AG04450 (cell line): ENCODE data around the gene SMC2. TPM values are rescaled to one million over a fixed set of nuclear protein-coding genes. Genes with fewer than 3 reads are reported as not detected.

Source experiments
- CTCF ChIA-PET: fragments of 300-600, 350-600 bp; formaldehyde crosslinking; extraction: SDS; loops from one replicate; lab custom pipeline; 2022; ENCODE audit warnings: antibody characterized with exemption, inconsistent platforms; lab: Charles Lee
- POLR2A ChIA-PET: fragments of 350-600 bp; formaldehyde crosslinking; extraction: SDS; loops from one replicate; lab custom pipeline; 2021; ENCODE audit warnings: antibody characterized with exemption, inconsistent platforms; lab: Yijun Ruan, JAX
- DNase-seq: peaks from one replicate; pipeline ENCODE4 v3.0.0-alpha.2; 2011; ENCODE audit warnings: low read depth, low spot score
- H3K27ac ChIP-seq: one replicate; pipeline ENCODE4 v1.5.1; 2012; ENCODE audit warnings: low read depth, low read length, control low read depth
- H3K27me3 ChIP-seq: one replicate; pipeline ENCODE4 v1.6.0; 2012; ENCODE audit warnings: low read length; ENCODE audit not compliant: control insufficient read depth, insufficient read depth
- H3K4me3 ChIP-seq: 2 replicates; pipeline ENCODE4 v1.5.1; 2011; ENCODE audit warnings: mild to moderate bottlenecking, low read depth, low read length, control low read depth
- H3K9me3 ChIP-seq: 2 replicates; pipeline ENCODE4 v1.5.1; 2012; ENCODE audit warnings: low read length; ENCODE audit not compliant: control insufficient read depth, insufficient read depth
- CTCF ChIP-seq: IDR thresholded peaks from 2 replicates; pipeline ENCODE4 v1.5.1; 2011; ENCODE audit warnings: low read depth, low read length, control low read depth, inconsistent platforms
- polyA plus RNA-seq: library from polyadenylated mRNA; depleted of rRNA; stranded (reverse); fragments of >200 nt; gene quantifications from 2 replicates; pipeline ENCODE4 v1.2.3, GENCODE V29; 2011

Gene SMC2
- polyA plus RNA-seq, 1 experiment: 9.3 TPM

- no peak for TF ChIP-seq CTCF
- no peaks in the 10 kb centered on the region for H3K9me3 ChIP-seq
- ChIA-PET CTCF (no interaction called here), POLR2A (no interaction called here)
- H3K27ac ChIP-seq: no peak overlapping the region
- H3K27me3 ChIP-seq: no peaks in the 10 kb centered on the region
- H3K4me3 ChIP-seq: no peak overlapping the region
- DNase-seq: no peak
These were observed 5.7 kb upstream of the SMC2 start for GRCh38 chr9:104088416-104088815.

GRCh38 chr9:104090578-104090977 is 3.5 kb upstream of the SMC2 start:
- no peaks in the 10 kb centered on the region for H3K9me3 ChIP-seq
- no peak for DNase-seq
- POLR2A ChIA-PET: interaction anchor here (0.5 kb wide), 1 partner anchor 56 kb away, joined by 9 read pairs; no protein-coding TSS in a partner anchor
- H3K4me3 ChIP-seq: no peak overlapping the region
- no peak for TF ChIP-seq CTCF
- no peak overlapping the region for H3K27ac ChIP-seq
- H3K27me3 ChIP-seq: no peaks in the 10 kb centered on the region
- CTCF ChIA-PET: interaction anchor here (0.6 to 3.7 kb wide), 9 partner anchors 12 to 653 kb away, joined by 3 to 32 read pairs (median 4); no protein-coding TSS in a partner anchor

GRCh38 chr9:104091116-104091515 is 3.0 kb upstream of the SMC2 start:
- no peak for TF ChIP-seq CTCF
- Histone ChIP-seq H3K4me3 (no peak overlapping the region; the same call in 1 of the 2 replicates), H3K27ac (peak overlapping the region; percentile 0), H3K27me3 (no peaks in the 10 kb centered on the region), H3K9me3 (no peaks in the 10 kb centered on the region)
- ChIA-PET POLR2A (interaction anchor here (0.5 to 1.3 kb wide), 3 partner anchors 16 to 55 kb away, joined by 3 to 9 read pairs (median 3); no protein-coding TSS in a partner anchor), CTCF (interaction anchor here (0.6 to 3.7 kb wide), 12 partner anchors 9 to 652 kb away, joined by 3 to 32 read pairs (median 4); no protein-coding TSS in a partner anchor)
- no peak for DNase-seq

GRCh38 chr9:104091708-104092107 is 2.4 kb upstream of the SMC2 start:
- DNase-seq: peak; percentile 53
- Histone ChIP-seq H3K27me3 (no peaks in the 10 kb centered on the region), H3K9me3 (no peaks in the 10 kb centered on the region), H3K27ac (peak overlapping the region; percentile 0), H3K4me3 (no peak overlapping the region; the same call in 1 of the 2 replicates)
- POLR2A ChIA-PET: interaction anchor here (0.7 to 1.3 kb wide), 2 partner anchors 16 to 17 kb away, joined by 3 read pairs; no protein-coding TSS in a partner anchor
- TF ChIP-seq CTCF: peak; percentile 69
- CTCF ChIA-PET: interaction anchor here (0.6 to 3.7 kb wide), 11 partner anchors 9 to 66 kb away, joined by 3 to 32 read pairs (median 5); no protein-coding TSS in a partner anchor

- ChIA-PET CTCF (interaction anchor here (1.5 to 3.7 kb wide), 6 partner anchors 14 to 66 kb away, joined by 3 to 32 read pairs (median 8); no protein-coding TSS in a partner anchor), POLR2A (interaction anchor here (1.3 kb wide), 1 partner anchor 18 kb away, joined by 3 read pairs; no protein-coding TSS in a partner anchor)
- no peak for DNase-seq
- Histone ChIP-seq H3K27me3 (no peaks in the 10 kb centered on the region), H3K9me3 (no peaks in the 10 kb centered on the region), H3K27ac (no peak overlapping the region), H3K4me3 (no peak overlapping the region)
- no peak for TF ChIP-seq CTCF
These were observed 1.9 kb upstream of the SMC2 start for GRCh38 chr9:104092192-104092591.
